GM23338 (cell line): ENCODE results near the gene AGAP2. TPM values are rescaled to one million over a fixed set of nuclear protein-coding genes. Genes with fewer than 3 reads are reported as not detected.

Experiments used
- ATAC-seq: fragments of 200-7000 bp; cut with Tn5 transposase; 3 replicates; pipeline ENCODE4 v1.9.1; 2020
- DNase-seq: peaks from one replicate; pipeline ENCODE4 v3.0.0-alpha.2; 2015; ENCODE audit warnings: low spot score
- H2AFZ ChIP-seq: fragments of 200-600 bp; sonication (generic); 2 replicates; pipeline ENCODE4 v1.8.0; 2016; ENCODE audit warnings: antibody characterized with exemption, mild to moderate bottlenecking, moderate library complexity
- H3F3A ChIP-seq: fragments of 200-600 bp; sonication (generic); replicated peaks from 2 replicates; pipeline ENCODE4 v1.8.0; 2017; ENCODE audit warnings: antibody characterized with exemption, mixed run types, low read depth
- H3K27ac ChIP-seq: fragments of 200-600 bp; sonication (generic); 2 replicates; pipeline ENCODE4 v1.6.1; 2016; ENCODE audit warnings: low read depth
- H3K27me3 ChIP-seq: fragments of 200-600 bp; sonication (generic); 2 replicates; pipeline ENCODE4 v1.8.0; 2016; ENCODE audit warnings: mild to moderate bottlenecking, mixed run types, moderate library complexity; ENCODE audit not compliant: insufficient read depth
- H3K36me3 ChIP-seq: fragments of 200-600 bp; sonication (generic); 2 replicates; pipeline ENCODE4 v1.8.0; 2016; ENCODE audit warnings: mild to moderate bottlenecking; ENCODE audit not compliant: insufficient read depth
- H3K4me1 ChIP-seq: fragments of 200-600 bp; sonication (generic); 2 replicates; pipeline ENCODE4 v1.8.0; 2016; ENCODE audit warnings: mild to moderate bottlenecking, moderate library complexity; ENCODE audit not compliant: insufficient read depth
- H3K4me2 ChIP-seq: fragments of 200-600 bp; sonication (generic); 2 replicates; pipeline ENCODE4 v1.7.1; 2017; ENCODE audit warnings: mixed run types
- H3K4me3 ChIP-seq: fragments of 200-600 bp; sonication (generic); 2 replicates; pipeline ENCODE4 v1.6.1; 2016; ENCODE audit warnings: mixed run types
- H3K79me2 ChIP-seq: fragments of 200-600 bp; sonication (generic); replicated peaks from 2 replicates; pipeline ENCODE4 v1.8.0; 2017; ENCODE audit warnings: mild to moderate bottlenecking; ENCODE audit not compliant: insufficient read depth
- H3K9me2 ChIP-seq: fragments of 200-600 bp; sonication (generic); 2 replicates; pipeline ENCODE4 v1.8.0; 2017; ENCODE audit not compliant: insufficient read depth
- H4K20me1 ChIP-seq: fragments of 200-600 bp; sonication (generic); replicated peaks from 2 replicates; pipeline ENCODE4 v1.8.0; 2017; ENCODE audit warnings: mild to moderate bottlenecking; ENCODE audit not compliant: insufficient read depth
- H3K27ac Mint-ChIP-seq: 2 replicates; pipeline ENCODE4 v1.8.0; 2020; ENCODE audit warnings: inconsistent platforms, mild to moderate bottlenecking, moderate library complexity, mixed read lengths
- H3K27me3 Mint-ChIP-seq: 3 replicates; pipeline ENCODE4 v1.8.0; 2022; ENCODE audit warnings: low read depth, mild to moderate bottlenecking, moderate library complexity, mixed read lengths, inconsistent platforms; ENCODE audit not compliant: insufficient read depth, poor library complexity
- H3K36me3 Mint-ChIP-seq: 3 replicates; pipeline ENCODE4 v1.8.0; 2021; ENCODE audit warnings: low read depth, mild to moderate bottlenecking, inconsistent platforms, moderate library complexity, mixed read lengths
- H3K4me1 Mint-ChIP-seq: 3 replicates; pipeline ENCODE4 v1.8.0; 2020; ENCODE audit warnings: mild to moderate bottlenecking, inconsistent platforms, mixed read lengths
- H3K4me3 Mint-ChIP-seq: 3 replicates; pipeline ENCODE4 v1.8.0; 2021; ENCODE audit warnings: moderate library complexity, mild to moderate bottlenecking, inconsistent platforms, mixed read lengths
- H3K9me3 Mint-ChIP-seq: 3 replicates; pipeline ENCODE4 v1.8.0; 2020; ENCODE audit warnings: moderate library complexity, mild to moderate bottlenecking, inconsistent platforms, mixed read lengths
- CREB1 ChIP-seq: fragments of 250-450 bp; sonication (Bioruptor Pico); IDR thresholded peaks from 2 replicates; pipeline ENCODE4 v1.5.0; 2020; ENCODE audit warnings: low read depth, mild to moderate bottlenecking, moderate library complexity
- CTCF ChIP-seq, 2 experiments: fragments of 200-600 bp in 1 of 2; sonication (generic) in 1 of 2; conservative IDR thresholded peaks; 2 replicates each; pipeline versions ENCODE4 v1.5.1 to v1.6.1; 2016 to 2017; ENCODE audit warnings: antibody characterized with exemption in 2 of 2, low read depth in 2 of 2, mild to moderate bottlenecking in 2 of 2, moderate library complexity in 1 of 2
- ETS1 ChIP-seq: IDR thresholded peaks from 2 replicates; pipeline ENCODE4 v1.6.1; 2016; ENCODE audit warnings: antibody characterized with exemption
- EZH2phosphoT487 ChIP-seq: fragments of 200-600 bp; sonication (generic); IDR thresholded peaks from one replicate; pipeline ENCODE4 v1.8.1; 2018; ENCODE audit warnings: antibody characterized with exemption; ENCODE audit not compliant: unreplicated experiment
- NANOG ChIP-seq: IDR thresholded peaks from 2 replicates; pipeline ENCODE4 v1.6.1; 2016; ENCODE audit warnings: antibody characterized with exemption, borderline replicate concordance
- REST ChIP-seq: IDR thresholded peaks from one replicate; pipeline ENCODE4 v1.6.1; 2018; ENCODE audit warnings: antibody characterized with exemption; ENCODE audit not compliant: unreplicated experiment
- STAT1 ChIP-seq: IDR thresholded peaks from one replicate; pipeline ENCODE4 v1.6.1; 2016; ENCODE audit warnings: antibody characterized with exemption; ENCODE audit not compliant: unreplicated experiment
- polyA plus RNA-seq: library from polyadenylated mRNA; unstranded; fragments of >200 nt; fragmentation: Nextera tagmentation; extraction: Ambion mirVana; gene quantifications from 2 replicates; pipeline ENCODE4 v1.2.1, GENCODE V29; 2016
- total RNA-seq: library from RNA; depleted of rRNA; stranded (reverse); fragments of >200 nt; shearing (Covaris generic); gene quantifications from 2 replicates; pipeline ENCODE4 v1.2.3, GENCODE V29; 2014

Gene AGAP2
- total and polyA plus RNA-seq, 2 experiments from 2014 or later: 0.36 to 1.3 TPM

GRCh38 chr12:57732726-57733593 lies 5.6 kb downstream of the AGAP2 start (continued):
- TF ChIP-seq REST (no peak), STAT1 (no peak), CREB1 (CRISPR knock-in tag) (no peak), EZH2phosphoT487 (no peak), ETS1 (no peak)

- Mint-ChIP-seq H3K27me3 (peaks cover 99% of the 10 kb centered on the region), H3K27ac (no peak overlapping the region), H3K4me1 (peaks cover 28% of the 10 kb centered on the region), H3K36me3 (no peaks in the 10 kb centered on the region; the same call in 2 of the 3 replicates), H3K4me3 (no peak overlapping the region), H3K9me3 (peaks cover 2% of the 10 kb centered on the region)
- no peak overlapping the region for H3K4me3 ChIP-seq
- no peaks in the 10 kb centered on the region for H3K79me2 ChIP-seq
- TF ChIP-seq NANOG (no peak), CTCF (conservative IDR thresholded peaks at IDR 0.05; ENCODE audit: low read depth in 2 of 2) (peak in 1 of 2 experiments; percentile 15; a peak in 1 of 4 replicates)
- H3F3A ChIP-seq: peaks cover 10% of the 10 kb centered on the region
- peaks cover 100% of the 10 kb centered on the region for H3K27me3 ChIP-seq
- H3K4me2 ChIP-seq: no peak overlapping the region
- DNase-seq (no peak), ATAC-seq (no peak)
- H3K9me2 ChIP-seq: no peaks in the 10 kb centered on the region
- H3K4me1 ChIP-seq: peaks cover 15% of the 10 kb centered on the region
- no peak overlapping the region for H3K27ac ChIP-seq
- H2AFZ ChIP-seq: no peak overlapping the region
- no peaks in the 10 kb centered on the region for H3K36me3 ChIP-seq
- no peaks in the 10 kb centered on the region; the same call in 1 of the 2 replicates for H4K20me1 ChIP-seq
Observed at GRCh38 chr12:57732270-57732669, 6.3 kb downstream of the AGAP2 start.
